GM12872 (cell line): Measurements from ENCODE around the gene ZFYVE16.
A peak's percentile ranks its signal among the peaks of the same experiment; 100 is the strongest.

Source experiments
- CTCF ChIP-seq: IDR thresholded peaks from 3 replicates; pipeline ENCODE4 v1.5.1; 2011; ENCODE audit warnings: low read depth, mild to moderate bottlenecking, low read length, moderate library complexity; ENCODE audit not compliant: insufficient read depth

ZFYVE16 gene

GRCh38 chr5:80407735-80408483 is at the start of gene ZFYVE16:
ZFYVE16 (plus strand) TSS chr5:80408064; CDS start chr5:80434148, 26,084 bp downstream.
- TF ChIP-seq CTCF: peak; percentile 36; the same call in 1 of the 3 replicates

- TF ChIP-seq CTCF: no peak
These were observed 46.9 kb upstream of the ZFYVE16 start for GRCh38 chr5:80360914-80361444.

- no peak for TF ChIP-seq CTCF
These were observed 43.0 kb upstream of the ZFYVE16 start for GRCh38 chr5:80364892-80365291.

- TF ChIP-seq CTCF: no peak
These were observed 39.0 kb upstream of the ZFYVE16 start for GRCh38 chr5:80368661-80369480.

DNA sequence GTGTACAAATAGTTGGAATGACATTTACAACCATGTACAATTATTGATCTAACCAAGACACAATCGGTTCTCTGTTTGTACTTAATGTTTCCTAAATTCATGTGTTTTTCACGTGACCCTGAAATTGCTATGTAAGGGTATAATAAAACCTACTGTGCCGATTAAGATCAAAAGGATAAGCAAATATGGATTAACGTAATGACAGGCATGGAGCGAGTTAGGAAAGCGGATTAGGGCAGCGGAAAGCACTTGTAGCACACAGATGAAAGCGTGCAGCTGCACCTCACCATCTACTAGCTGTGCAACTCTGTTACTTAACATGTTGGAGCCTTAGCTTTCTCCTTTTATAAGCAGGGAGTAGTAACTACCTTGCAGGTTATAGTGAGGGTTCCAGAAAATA is 38.3 kb upstream of the ZFYVE16 start:
- no peak for TF ChIP-seq CTCF

GRCh38 chr5:80370390-80370789 is 37.5 kb upstream of the ZFYVE16 start:
- no peak for TF ChIP-seq CTCF

GRCh38 chr5:80372780-80373179 is 35.1 kb upstream of the ZFYVE16 start:
- no peak for TF ChIP-seq CTCF
